HG02870 (cell line): ENCODE measurements around the gene TGFBRAP1.
"Not testable (repeated sequence)": the region's sequence is repeated elsewhere in the genome, so short reads cannot be mapped to it uniquely, and the experiment has no call there.

Source experiments
- ATAC-seq: cut with Tn5 transposase; IDR thresholded peaks from one replicate; pipeline ENCODE4 v1.9.1; 2021; ENCODE audit warnings: mild to moderate bottlenecking, moderate library complexity; ENCODE audit not compliant: unreplicated experiment

The TGFBRAP1 gene

DNA sequence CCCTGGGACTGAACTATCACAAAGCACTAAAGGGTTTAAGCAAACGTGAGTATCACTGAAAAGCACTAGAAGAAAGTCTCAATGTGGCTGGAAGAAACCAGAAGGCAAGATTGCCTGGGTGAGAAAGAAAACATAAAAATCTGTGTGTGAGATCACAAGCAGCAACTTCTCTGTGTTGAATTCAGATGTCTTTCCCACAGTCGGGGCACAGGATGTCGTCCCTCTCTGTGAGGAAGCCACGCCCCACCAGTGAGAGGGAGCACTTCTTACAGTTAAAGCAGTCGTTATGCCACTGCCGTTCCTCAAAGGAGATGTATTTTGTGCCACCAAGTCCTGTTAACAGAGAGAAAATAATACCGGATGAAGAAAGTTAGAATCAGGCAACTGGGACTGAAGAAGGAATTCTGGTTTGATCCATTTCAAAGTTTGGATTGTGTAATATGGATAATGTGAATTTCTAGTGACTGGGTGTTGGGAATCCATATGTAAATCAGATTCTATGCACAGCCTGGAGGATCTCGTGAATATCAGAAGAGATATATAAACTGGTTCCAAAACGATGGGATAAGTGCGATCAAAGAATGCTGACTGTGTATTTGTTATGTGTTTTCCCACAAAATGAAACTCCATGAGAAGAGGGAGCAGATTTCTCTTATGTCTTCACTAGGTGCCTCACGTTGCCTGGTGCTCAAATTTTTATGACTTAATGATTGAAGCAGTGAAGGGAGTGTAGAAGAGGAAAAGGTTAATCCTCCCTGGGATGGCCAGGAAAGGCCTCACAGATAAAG lies 31.8 kb upstream of the TGFBRAP1 start:
- ATAC-seq: no peak

DNA sequence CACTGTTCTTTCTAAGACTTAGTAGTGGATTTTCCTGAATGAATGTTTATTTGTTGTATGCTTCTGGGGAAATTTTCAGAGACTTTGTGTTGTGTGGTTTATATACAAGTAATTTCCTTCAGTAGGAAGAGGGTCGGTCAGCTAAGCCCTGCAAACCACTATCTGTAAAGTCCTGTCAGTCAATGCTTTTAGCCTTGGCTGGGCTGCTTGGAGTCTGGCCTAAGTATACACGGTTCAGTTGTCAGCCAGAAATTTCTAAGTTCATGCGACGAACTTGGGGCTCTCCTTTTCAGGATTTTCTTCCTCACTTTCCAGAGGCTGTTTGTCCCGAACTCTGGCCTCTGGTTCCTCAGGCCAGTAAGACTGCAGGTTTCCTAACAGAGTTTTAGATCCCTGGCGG lies 29.1 kb upstream of the TGFBRAP1 start:
- ATAC-seq: no peak

DNA sequence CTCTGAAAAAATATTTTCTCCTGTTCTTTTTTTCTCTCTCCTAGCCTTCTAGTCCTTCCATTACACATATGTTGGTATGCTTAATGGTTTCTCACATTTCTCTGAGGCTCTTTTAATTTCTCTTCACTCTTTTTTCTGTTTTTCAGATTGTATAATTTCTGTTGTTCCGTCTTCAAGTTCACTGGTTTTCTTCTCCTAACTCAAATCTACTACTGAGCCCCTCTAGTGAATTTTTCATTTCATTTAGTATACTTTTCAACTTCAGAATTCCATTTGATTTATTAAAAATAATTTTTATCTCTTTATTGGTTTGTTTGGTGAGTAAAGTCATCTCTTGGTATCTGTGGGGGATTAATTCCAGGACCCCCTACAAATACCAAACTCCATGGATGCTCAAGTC lies 27.6 kb upstream of the TGFBRAP1 start:
- no peak for ATAC-seq

DNA sequence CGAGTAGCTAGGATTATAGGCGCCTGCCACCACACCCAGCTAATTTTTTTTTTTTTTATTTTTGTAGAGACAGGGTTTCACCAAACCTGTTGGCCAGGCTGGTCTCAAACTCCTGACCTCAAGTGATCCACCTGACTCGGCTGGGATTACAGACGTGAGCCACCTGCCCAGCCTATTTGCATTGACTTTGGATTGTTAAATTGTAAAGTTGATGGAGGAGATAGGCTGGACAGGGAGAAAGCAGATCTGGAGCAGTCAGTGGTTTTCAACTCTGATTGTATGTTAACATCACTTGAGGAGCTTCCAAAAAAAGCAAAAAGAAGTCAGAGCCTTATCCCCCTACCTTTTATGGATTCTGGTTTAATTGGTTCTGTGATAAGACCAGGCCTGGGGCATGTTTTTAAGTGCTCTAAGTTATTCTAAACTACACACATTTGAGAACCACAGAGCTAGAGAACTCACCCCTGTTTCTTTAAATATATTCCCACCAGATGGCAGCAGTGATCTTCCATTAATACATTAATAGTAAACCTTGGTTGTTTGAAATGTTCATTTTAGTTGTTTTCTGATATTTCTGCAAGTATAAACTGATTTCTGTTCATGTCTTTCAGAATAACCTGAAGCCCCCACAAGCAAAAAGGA lies 15.3 kb upstream of the TGFBRAP1 start:
- ATAC-seq: no peak

DNA sequence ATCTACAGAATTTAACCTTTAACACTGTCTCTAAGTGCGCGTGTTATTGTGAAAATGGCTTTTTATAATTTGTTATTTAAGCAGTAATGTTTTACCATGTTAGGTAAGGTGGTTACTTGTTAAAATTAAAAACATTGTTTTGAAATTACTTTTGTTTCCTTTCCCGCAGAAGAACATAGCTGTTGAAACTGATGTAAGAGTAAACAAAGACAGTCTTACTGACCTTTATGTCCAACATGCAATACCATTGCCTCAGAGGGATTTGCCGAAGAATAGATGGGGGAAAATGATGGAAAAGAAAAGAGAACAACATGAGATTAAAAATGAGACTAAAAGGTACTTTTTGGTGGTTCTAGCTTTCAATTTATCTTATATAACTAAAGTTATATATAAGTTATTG lies 9.9 kb upstream of the TGFBRAP1 start:
- ATAC-seq: no peak

DNA sequence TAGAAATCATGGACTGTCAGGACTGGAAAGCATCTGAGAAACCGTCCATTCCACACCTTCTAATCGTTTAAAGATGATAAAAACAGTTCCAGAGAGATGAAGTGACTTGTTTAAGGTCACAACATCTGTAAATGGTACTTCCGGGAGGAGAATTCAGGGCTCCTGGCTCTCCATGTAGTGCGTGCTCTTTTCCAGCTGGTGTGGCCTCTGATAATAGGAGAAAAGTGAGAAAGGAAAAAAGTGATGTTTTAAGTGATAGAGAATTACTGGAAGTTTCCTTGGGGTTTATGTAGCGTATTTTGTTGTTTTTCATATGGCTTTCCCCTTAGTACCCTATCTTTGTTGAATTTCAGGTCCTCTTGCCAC lies 8.5 kb upstream of the TGFBRAP1 start:
- peak; percentile 18 for ATAC-seq

DNA sequence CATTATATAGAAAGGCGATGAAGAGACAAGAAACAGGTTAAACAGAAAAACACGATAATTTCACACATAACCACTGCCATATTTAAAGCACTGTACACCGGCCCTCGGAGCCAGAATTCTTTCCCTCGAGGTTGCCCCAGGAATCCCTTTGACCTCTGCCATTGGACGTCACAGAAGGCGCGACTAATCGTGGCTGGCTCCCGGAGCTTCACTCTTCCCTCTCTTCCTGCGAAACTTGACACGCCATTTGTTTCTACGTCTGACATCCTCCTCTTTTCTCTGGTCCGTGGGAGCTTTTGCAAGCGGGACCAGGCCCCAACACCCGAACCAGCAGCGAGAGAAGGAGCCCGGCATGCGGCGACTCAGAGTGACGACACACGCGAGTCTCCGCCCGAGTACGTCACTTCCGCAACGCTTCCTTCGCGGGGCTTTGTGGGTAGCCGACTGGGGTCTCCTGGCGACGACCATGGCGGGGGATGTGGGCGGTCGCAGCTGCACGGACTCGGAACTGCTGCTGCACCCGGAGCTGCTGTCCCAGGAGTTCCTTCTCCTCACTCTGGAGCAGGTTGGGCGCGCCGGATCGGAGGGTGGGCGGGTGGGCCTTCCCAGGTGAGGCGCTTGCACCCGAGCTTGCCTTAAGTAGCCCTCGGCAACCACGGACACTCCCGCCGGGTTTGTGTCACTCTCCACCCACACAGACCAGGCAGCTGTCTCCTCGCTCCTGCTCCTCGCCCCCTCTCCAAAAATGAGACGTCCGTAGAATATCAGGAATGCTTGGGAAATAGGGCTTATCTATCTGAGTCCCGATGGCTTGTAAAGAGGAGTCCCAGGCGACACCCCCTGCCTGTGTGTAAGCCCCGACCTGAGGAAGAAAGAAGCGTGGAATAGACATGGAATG lies 7.8 kb upstream of the TGFBRAP1 start, which contains the start of gene C2orf49:
TSS of gene C2orf49 (plus strand) at position 419 of the 898 bp plus-strand sequence. CDS start at position 467, 48 bp downstream.
- ATAC-seq: peak; percentile 88

DNA sequence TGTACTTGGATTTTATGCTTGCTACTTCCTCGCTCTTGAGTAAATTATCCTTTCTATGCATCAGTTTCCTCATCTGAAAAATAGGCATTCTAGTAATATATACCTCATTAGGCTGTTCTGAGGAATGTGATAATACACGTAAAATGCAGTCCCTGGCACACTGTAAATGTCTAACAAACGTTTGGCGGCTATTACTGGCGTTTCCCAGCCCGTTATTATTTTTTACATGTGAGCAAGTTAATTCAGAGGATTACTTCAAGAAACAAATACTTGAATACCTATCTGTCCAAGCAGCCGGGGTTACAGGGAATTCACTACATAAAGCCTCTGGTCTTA lies 7.2 kb upstream of the TGFBRAP1 start:
- no peak for ATAC-seq

DNA sequence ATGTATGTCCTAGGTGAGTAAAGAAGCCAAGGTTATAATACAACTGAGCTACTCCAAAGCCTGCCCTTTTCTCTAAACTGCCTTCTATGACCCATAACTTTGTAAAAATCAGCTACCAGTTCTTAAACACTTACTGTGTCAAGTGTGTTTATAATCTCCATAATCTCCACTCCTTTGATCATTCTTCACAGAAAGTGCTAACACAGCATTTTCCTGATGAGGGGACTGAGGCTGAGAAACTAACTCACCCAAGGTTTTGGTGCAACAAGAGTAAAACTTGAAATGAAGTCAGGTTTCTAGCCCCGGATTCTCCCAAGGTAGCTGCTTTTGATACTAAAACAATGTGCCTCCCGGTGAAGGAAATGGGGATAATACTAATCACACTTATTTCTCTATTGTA lies 5.9 kb upstream of the TGFBRAP1 start:
- no peak for ATAC-seq

DNA sequence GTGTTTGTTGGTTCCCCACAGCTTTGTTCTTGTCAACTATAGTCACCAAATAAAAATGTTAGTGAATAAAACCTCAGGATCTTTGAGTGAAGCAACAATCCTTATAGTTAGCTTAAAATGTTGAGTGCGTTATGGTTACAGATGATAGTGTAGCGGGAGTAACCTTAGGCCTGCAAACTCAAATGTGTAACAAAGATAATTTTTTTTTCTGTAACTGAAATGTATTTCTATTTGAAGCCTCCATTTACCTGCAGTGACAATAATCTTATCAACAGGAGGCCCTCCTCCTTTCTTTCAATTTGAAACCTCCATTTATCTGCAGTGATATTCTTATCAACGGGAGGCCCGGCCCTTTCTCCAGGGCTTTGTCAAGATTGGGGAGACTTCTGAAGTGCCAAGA lies 4.7 kb upstream of the TGFBRAP1 start:
- no peak for ATAC-seq

DNA sequence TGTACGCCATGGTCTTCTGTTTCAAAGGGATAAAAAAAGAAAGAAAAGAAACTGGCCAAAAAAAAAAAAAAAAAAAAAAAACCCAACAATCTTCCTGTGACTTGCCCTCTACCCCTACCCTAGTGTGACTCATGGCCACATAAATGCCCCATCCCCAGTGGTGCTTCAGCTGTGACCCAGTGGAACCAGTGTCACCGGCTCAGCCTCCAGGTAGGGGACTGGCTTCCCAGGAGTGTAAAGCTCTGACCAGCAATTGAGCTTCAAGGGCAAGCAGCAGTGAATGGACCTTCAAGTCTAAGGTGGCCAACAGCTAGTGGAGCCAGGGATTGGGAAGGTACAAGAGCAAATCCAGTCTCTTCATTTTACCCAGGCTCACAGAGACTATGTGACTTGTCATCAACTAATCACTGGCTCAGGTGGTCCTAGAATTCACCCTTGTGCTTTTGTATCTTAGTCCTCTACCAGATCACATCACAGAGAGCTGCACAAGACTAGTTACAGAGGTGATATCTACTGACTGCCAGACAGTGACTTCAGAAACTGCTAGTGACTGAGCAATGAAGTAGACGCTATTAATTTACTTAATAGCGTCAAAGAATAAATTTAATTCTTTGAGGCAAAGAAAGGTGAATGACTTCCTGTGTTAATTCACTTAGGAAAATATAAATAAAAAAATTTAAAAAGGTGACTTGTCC lies 1.3 kb upstream of the TGFBRAP1 start:
- no peak for ATAC-seq

DNA sequence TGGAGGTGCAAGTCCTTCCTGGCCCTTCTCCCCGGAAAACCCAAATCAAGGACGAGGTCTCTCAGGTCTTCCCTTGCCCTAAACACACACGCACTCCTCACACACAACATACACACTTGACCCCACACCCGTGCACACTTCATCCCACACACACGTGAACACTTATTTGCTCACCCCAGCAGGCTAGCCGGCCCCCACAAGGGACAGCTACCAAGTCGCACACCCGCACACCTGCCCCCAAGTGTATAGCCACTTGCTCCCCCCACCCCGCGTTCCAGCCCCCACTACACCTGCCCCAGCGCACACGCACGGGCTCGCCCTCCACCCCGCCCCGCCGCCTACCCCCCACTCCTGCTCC lies 359 bp downstream of the TGFBRAP1 start:
- ATAC-seq: no peak

DNA sequence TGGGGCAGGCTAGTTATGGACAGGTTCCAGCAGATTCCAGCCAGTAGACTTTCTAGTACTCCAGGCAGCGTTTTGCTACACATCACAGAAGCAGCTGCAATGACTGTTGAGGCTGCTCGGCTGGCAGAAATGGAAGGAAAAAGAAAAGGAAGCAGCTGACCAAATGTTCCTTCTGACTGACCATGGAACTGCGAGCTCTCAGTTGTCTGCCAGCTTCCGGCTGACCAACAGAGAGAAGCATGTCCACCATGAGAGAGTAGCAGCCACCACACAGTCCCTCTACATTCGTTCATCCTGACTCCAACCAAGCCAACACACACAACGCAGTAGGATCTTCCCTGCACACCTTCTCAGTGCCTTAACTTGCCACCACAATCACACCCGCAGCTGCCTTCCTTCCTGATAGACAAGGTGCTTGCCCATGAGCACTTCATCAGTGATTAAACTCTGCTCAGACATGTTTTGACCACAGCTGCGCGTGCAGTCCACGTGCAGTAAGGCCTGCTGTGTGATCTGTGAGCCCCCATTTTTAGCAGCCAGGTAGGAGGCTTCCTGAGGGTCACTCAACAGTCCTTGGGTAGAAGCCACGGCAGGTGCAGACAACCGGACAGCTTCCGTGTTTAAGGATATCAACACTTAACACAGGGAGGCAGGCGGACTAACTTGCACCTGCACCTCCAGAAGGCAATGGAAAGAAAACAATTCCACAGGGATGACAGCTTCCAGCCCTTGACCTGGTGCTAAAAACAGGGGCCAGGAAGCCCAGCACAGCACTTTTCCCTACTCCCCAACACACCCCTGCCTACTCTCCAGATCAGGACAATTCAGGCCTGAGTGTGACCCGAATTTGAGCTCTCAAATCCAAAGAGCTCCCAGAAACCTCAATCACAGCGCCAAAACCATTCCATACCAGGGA lies 996 bp downstream of the TGFBRAP1 start:
- ATAC-seq: no peak

DNA sequence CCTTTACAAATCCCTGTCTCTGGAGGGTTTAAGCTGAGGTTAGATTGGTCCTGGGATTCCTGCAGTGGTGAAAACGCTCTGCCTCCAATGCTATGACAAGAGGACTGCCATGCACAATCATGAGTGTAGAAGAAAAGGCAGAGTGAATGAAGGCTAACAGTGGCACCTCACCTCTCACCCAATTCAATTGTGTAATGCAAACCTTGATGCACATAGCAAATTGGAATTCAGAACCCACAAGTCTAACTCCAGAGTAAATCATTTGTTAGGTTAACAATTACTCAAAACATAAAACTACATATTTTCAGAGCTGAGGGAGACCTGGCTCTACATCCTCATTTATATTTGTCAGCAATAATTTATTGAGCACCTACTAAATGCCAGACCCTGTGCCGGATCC lies 1.8 kb downstream of the TGFBRAP1 start:
- no peak for ATAC-seq

DNA sequence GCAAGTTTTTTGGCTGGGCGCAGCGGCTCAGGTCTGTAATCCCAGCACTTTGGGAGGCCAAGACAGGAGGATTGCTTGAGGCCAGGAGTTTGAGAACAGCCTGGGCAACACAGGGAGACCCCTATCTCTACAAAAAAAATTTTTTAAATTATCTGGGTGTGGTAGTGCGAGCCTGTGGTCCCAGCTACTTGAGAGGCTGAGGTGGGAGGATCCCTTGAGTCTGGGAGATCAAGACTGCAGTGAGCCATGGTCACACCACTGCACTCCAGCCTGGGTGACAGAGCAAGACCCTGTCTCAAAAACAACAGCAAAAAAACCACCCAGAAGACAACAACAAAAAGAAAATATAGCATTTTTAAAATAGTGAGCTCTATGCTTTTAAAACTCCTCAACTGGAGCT lies 2.3 kb downstream of the TGFBRAP1 start:
- ATAC-seq: not testable (repeated sequence)

DNA sequence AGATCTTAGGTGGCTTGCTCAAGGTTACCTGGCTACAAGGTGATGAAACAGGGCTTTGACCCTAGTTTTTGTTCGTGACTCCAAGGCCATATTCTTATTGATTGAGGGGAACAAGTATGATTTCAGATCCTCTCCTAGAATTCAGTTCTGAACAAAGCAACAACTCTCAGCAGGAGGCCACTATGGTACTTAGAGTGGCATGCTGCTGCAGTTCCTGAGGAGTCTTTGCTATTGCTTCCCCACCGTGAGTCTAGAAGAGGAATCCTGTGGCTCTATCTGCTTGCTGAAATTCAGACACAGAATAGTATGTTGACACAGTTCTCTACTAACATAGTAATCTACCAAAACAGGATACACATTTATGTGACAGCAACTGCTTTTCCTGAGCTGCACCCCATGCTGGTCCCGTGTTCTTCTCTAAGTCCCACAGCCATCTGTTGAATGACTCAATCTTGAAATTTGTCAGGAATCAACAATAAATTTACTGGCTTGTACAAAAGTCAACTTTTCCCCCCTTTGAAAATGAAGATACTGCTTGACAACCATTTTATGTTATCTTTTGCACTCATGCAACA lies 4.1 kb downstream of the TGFBRAP1 start:
- ATAC-seq: no peak

DNA sequence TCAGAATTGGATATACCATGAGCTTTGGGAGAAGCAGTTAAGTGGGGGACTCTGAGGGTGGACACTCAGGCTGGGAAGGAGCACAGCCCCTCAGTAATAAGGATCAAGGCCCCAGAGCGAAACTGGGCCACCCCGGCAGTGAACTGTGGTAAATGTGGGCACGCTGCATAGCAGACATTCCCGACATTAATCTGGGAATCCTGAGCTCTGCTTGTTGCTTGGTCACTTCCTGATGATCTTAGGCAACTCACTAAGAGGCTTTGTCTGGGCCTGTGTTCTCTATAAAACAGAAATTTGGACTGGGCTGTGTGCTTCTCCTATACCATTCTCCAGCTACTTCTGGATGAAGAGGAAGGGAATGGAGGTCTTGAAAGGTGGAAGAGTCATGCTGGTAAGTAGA lies 4.8 kb downstream of the TGFBRAP1 start:
- no peak for ATAC-seq

DNA sequence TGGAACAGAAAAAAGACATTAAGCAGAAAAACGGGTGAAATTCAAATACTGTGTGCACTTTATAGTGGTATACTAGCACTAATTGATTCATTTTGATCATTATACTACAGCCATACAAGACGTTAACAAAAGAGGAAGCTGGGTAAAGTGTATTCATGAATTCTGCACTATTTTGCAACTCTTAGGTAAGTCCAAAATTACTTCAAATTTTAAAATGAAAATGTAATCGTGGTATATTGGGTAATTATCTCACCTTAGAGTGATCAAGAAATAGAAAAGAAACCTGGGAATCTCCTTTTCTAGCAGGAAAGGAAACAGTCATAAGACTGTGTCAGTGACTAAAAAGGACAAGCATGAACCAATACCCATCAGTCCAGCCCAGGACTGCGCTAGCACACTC lies 5.4 kb downstream of the TGFBRAP1 start:
- ATAC-seq: no peak

DNA sequence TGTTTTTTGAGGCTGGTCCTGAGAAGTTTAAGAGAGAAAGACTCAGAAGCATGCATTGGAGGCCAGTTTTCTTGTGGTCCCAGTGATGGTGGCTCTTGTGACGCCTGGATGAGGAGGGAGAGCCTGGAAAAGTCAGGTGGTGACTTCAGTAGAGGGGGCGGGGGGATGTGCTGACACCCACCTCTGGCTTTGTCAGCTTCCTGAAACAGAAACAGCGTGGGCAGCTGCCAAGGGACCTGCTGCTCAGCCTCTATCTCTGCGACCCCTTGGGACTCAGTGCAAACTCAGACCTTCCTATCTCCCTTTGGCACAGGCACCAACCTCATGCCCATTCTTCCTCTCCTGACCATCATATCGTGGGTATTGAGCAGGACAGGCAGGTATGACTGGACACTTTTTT lies 6.4 kb downstream of the TGFBRAP1 start:
- no peak for ATAC-seq
